NCI-H1092 treated with DMSO at 0.1 percent for 48 hours (cell line): Measurements from ENCODE around the gene CALN1.
"Not testable (repeated sequence)": the region's sequence is repeated elsewhere in the genome, so short reads cannot be mapped to it uniquely, and the experiment has no call there.

ENCODE experiments used
- DNase-seq: peaks from one replicate; lab custom pipeline; 2025; lab: John Stamatoyannopoulos, UW

The CALN1 gene

DNA sequence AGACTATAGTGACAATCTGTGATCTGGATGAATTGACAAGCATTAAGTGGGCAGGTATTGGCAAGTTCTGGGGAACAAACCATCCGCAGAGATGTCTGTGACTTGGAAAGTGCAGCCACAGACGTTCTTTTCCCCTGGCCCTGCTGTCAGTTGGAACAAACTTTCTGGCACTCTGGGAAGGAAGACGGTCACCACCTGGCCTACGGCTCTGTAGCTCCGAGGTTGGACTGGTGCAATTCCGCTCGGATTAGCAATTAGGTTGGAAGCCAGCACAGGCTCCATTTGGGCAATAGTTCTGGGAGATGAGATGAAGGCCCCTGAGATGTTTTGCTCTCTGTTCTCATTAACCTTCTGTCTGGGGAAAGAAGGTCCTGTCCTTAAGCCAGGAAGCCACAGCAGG is 437.5 kb downstream of the CALN1 start:
- no peak for DNase-seq

DNA sequence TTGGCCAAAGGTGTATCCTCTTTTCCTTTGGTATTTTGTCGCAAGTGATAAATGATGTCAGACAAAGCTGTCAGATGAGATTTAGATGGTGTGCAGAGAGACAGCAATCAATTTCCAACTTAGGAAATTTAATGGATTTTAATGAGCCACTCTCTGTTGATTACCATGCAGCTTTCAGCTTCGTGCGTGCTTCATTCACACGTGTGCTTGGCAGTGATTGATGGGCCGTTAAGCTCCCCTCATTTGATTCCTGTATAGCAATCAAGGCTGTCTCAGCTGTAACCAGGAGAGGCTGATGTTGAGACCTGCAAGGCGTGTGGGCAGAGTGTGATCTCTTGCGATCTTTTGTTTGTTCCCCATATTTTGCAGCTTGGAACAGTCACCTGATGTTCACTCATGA is 439.6 kb downstream of the CALN1 start:
- no peak for DNase-seq

DNA sequence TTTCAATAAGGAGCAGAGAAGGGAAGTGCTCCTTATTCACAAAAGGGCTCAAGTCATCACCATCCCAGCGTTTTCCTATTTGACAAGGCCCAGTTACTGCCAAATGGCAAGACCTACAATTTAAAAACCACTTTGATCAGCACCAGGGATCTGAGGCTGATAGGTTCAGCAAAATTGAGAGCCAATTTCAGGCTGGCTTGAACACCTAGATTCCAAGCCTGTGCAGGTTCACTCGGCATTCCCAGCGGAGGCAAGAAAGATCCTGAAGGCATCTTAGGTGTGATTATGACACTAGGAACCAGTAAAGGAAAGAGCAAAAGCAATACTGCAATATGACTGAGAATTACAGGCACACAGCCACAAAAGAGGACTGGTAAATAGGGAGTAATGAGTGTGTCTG is 441.4 kb downstream of the CALN1 start:
- DNase-seq = no peak

DNA sequence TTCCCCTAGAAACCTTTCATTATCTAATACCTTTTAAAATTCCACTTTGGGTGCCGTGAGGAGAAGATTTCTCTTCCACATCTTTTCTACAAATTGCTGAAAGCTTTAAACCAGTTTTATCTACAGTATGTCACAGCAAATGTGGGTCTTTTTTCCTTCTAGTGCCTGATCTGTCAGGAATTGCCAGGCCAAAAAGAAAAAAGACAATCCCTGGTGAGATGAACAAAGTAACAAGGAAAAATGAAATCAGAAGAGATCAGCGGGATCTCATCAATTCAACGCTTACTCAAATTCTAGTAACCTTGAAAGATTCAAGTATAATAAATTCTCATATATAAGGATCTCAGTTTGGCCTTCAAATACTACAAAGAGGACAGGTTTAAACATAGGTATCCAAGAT is 449.5 kb downstream of the CALN1 start:
- no peak for DNase-seq

DNA sequence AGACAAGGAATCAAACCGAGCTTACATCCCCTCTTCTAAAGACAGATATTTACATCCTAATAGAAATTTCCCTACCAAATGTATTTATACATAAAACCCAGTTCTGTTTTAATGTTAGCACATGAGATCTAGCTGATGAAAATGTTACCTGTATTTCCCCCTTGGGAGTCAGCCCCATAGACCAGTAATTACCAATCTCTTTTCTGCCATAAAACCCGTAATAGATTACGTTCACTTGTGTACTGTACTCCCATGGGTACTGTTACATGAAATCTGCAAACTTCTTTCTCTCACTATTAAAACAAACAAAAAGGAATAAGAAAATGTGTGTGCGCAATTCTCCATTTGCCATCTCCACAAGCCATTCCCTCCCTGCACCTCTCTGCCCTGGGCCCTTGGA is 450.9 kb downstream of the CALN1 start:
- DNase-seq = no peak

DNA sequence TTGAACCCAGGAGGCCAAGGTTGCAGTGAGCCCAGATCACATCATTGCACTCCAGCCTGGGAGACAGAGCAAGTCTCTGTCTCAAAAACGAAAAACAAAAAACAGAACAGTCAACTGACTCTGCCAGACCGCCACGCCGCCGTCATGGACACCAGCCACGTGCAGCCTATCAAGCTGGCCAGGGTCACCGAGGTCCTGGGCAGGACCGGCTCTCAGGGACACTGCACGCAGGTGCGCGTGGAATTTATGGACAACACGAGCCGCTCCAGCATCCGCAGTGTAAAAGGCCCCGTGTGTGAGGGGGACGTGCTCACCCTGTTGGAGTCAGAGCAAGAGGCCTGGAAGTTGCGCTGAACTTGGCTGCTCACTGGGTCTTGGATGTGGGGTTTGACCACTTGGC is 470.0 kb downstream of the CALN1 start:
- DNase-seq = no peak

DNA sequence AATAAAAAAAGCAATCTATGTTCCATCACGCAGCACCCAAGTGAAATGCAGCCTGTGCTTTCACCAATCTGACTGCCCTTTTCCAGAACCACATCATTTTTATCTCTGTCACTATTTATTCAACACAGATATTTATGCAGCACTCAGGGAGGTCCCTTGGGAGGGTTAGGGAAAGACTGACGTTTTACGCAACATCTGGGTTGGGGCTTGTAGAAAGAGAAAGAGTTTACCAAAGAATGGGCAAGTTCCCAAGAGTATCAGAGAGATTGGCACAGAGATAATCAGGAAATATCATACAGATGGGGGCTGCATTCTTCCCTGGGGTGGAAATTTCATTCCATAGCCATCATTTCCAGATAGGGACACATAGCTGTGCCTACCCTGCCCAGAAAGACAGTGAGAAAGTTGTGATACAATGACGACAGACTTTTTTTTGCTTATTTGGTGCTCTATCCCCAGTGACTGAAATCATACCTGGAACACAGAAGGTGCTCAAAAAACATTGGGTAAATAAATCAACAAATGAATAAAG is 474.2 kb downstream of the CALN1 start:
- no peak for DNase-seq

DNA sequence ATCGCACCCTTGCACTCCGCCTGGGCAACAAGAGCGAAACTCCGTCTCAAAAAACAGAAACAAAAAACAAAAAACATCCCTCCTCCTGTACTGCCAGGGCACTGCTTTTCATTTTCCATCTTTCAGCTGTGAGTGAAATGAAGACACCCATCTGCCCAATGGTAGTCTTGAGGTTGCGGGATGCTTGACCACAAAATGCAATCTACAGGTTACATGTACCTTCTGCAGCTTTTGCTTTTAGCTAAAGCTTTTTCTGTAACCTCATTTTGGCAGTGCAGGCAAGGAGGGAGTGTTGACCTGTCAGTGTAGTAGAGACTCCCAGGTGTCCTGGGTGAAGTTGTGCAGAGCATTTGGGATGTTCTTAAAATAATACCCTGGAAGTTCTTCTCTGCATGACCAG is 476.5 kb downstream of the CALN1 start:
- no peak for DNase-seq

DNA sequence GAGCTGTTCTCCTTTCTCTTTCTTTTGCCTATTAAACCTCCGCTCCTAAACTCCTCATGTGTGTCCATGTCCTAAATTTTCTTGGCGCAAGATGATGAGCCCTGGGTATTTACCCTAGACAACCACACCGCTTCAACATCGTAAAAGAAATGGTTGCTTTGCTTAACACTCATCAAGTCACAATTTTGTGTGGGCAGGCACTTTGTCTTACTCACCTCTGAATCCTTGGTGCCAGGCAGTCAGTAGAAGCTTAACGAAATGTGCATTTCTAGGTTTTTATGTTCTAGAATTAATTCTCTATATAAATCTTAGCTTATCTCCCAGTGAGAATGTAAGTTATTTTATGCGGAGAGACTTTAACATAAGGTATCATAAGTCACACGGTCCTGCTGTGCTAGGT is 478.7 kb downstream of the CALN1 start:
- no peak for DNase-seq

DNA sequence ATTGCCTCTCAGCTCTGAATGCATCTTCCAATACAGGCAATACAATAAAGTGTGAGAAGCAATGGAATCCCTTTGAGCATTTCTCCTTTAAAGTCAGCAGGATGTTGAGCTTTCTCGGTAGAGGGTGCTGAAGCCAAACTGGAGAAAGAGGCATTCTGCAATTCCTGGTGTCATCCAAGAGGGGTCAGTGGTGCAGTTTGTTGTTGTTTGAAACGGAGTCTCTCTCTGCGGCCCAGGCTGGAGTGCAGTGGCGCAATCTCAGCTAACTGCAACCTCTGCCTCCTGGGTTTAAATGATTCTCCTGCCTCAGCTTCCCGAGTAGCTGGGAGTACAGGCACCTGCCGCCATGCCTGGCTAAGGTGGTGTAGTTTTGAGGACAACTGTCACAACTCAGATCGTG is 486.5 kb downstream of the CALN1 start:
- no peak for DNase-seq

DNA sequence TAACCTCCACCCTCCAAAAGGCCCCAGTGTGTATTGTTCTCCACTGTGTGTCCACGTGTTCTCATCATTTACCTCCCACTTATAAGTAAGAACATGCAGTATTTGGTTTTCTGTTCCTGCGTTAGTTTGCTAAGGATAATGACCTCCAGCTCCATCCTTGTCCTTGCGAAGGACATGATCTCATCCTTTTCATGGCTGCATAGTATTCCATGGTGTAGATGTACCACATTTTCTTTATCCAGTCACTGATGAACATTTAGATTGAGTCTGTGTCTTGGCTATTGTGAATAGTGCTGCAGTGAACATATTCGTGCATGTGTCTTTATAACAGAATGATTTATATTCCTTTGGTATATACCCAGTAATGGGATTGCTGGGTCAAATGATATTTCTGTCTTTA is 497.9 kb downstream of the CALN1 start:
- DNase-seq = not testable (repeated sequence)

DNA sequence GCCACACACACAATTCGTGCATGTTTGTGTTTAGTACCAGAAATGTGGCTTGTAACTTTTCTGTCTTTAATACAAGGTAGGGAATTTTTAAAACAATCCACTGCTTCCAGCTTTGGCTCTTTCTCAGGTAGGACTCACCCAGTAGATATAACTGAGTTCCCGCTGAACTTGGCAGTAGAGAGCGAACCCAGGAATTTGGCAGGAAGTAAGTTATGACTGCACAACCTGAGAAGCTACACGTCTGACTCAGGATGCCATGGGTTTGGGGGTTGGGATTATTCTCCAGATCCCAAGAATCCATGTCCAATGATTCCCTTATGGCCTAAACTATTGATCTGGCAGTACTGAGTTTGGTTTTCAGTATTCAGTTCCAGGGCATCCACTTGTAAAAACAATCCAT is 499.7 kb downstream of the CALN1 start:
- DNase-seq = no peak

DNA sequence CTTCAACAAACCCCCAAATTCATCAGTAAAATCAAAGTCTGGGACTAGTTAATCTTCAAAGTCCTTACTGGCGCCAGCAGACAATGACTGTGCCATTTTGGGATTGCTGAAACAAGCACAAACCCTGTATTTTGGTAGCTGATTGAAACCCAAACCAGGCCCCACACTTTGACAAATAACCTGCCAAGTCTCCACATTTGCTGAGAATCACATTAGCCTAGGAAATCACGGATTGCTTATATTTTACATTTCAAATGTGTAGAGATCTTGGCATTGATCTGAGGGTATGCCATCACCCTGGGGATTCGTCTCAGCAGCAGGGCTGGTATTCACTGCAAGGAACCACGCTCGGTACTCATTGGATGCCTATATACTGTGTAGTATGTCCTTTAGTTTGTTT is 501.1 kb downstream of the CALN1 start:
- DNase-seq = no peak

DNA sequence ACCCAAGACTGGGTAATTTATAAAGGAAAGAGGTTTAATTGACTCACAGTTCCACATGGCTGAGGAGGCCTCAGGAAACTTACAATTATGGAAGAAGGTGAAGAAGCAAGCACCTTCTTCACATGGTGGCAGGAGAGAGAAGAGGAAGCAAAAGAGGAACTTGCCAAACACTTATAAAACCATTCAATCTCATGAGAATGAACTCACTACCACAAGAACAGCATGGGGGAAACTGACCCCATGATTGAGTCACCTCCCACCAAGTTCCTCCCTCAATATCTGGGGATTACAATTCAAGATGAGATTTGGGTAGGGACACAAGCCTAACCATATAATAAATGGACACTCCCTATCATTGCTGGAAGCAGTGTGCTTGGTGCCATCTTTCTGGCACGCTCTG is 506.3 kb downstream of the CALN1 start:
- DNase-seq = no peak

DNA sequence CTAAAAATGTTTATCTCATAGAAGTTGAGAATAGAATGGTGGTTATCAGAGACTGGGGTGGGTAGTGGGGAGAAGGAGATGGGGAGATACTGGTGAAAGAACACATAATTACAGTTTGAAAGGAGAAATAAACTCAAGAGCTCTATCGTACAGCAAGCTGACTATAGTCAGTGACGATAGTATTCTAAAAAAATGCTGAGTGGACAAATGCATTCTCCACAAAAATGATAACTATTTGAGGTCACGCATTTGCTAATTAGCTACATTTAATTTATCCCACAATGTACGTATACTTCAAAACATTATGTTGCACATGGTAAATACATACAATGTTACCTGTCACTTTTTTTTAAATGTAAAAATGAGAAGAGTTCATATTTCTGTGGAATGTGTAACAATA is 507.7 kb downstream of the CALN1 start:
- DNase-seq = no peak

DNA sequence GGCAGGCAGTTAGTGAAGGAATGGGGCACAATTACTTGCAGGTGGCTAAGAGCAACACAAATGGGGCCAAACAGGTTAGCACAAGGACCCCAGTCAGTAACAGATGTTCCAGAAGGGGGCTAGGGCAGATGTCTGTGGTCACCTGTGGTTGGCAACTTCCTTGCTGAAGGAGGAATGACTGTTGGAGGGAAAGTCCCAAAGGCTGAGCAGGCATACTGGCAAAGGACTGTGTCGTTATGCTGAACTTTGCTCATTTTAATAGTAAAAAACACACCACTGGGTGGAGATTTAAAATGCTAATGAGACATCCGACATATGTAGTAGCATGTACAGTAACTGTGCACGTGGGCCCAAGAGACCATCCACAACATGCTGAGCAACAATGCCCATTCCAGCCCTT is 511.6 kb downstream of the CALN1 start:
- no peak for DNase-seq

DNA sequence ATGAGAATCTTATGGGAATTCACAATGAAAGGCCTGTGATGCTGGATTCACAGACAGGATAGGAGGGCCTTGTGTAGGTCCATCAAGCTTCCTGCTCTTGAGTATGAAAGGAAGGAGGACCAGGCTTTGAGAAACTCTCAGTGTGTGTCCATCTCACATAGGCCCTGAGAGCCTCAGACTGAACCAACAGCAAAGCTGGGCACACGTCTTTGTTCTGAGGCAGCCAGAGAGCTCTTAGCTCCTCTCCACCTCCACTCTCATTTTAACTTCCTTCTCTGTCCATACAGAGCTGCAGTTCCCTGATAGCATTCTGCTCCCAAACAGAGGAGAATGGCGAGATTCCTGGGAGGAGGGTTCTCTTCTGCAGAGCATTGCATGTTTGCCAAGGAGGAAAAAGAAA is 515.6 kb downstream of the CALN1 start:
- no peak for DNase-seq

DNA sequence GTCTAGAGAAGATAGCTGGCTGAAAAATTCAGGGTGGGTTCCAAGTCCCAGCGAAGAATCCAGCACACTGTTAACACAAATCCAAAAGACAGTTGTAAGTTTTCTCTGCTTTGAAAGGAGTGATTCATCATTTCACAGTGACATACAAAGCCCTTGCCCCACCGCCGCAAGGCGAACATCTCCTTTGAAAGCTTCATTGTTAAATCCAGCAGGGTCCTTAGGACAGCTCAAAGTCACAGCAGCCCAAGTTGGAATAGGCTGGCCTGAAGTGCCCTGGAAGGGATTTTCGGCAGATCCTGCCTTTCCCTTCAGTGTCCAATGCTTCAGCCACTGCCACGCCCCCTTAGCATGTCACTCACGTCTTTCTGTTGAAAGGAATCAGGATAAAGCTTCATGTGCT is 526.1 kb downstream of the CALN1 start:
- DNase-seq = no peak

DNA sequence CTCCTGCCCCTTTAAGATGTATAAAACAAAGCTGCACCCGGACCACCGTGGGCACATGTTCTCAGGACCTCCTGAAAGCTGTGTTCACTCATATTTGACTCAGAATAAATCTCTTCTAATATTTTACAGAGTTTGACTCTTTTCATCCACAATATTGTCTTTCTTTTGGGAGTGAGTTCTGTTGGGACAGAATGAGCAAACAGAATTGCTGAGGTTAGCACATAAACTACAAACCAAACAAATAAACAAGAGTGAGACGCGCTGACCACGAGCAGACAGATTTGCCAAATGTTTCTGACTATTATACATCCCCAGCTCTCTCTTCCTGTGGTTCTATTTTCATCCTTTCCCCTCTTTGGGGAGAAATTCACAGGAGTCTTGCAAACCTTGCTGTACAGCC is 526.7 kb downstream of the CALN1 start:
- no peak for DNase-seq

DNA sequence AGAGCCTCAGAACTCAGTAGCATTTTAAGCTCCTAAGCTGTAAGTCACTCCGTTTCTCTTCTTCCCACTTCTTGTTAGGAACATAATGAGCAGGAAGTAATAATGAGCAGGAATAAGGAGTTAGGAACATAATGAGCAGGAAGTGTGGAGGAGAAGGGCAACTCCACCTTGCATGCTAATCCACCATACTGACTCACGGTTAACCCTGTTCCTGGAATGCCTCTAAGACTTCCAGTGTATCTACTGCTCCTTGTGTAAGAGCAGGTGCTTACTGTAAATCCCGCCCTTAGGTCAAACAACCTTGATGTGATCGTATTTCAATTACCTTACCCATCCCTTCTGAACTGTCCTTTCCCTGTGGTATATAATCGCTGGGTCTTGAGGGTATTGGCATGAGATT is 528.7 kb downstream of the CALN1 start:
- no peak for DNase-seq

DNA sequence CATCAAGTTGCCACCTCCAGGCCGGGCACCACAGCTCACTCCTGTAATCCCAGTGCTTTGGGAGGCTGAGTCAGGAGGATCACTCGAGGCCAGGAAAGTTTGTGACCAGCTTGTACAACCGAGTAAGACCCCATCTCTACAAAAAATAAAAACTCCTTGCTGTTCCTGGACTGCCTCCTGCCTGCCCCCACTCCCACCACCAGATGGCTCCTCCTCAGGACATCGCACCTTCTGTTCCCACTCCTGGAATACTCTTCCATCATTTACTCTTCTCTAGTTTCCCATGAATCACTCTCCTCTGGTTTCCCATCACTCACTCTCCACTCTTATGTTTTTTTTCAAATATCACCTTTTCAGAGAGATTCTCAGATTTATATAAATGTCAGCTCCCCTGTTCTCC is 540.7 kb downstream of the CALN1 start:
- DNase-seq = no peak

DNA sequence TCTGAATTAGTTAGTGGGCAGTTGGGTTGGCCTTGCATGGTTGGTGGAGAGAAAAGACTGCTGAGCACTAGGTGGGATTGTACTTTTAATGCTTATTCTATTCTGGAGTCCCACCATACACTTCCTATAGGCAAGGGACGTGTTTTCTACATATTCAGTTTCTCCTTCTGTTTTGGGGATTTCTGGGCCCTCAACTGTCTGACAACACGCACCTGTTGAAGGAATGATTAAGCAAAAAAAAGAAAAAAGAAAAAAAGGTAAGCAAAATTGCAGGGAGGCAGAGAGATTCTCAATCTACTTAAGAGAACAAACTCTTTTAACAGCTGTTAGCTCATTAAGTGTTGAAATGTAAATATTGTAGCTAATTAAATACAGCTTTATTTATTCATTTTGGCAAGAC is 541.3 kb downstream of the CALN1 start:
- DNase-seq = no peak

DNA sequence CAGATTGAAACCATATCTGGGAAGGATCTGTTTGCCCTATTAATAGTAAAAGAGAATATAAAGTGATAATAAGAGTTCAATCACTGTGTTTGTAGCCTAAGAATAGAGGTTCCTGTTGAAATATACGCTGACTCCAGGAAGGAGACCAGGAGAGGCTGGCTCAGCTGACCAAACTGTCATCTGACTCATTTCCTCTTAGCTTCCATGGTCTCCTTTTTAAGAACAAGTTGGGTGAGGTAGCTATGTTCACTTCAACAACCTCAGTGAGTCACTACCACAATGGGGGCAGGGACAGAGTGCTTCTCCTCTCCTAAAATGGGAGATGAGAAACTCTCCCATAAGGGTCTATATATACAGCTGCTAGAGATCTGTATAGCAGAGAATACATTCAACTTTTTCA is 543.3 kb downstream of the CALN1 start:
- no peak for DNase-seq

DNA sequence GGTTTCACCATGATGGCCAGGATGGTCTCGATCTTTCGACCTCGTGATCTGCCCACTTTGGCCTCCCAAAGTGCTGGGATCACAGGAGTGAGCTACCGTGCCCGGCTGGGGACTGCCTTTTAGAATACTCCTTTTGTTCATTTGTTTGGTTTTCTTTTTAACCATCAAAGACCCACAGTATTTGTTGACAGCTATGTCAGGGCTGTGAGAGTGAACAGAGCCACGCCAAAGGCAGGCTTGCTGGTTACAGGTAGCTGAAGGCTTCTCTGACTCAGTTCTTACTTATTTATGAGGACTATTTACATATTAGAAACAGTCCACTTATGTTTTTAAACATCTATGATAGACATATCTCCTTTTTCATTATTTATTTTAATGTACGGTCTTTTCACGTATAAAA is 544.5 kb downstream of the CALN1 start:
- DNase-seq = no peak

DNA sequence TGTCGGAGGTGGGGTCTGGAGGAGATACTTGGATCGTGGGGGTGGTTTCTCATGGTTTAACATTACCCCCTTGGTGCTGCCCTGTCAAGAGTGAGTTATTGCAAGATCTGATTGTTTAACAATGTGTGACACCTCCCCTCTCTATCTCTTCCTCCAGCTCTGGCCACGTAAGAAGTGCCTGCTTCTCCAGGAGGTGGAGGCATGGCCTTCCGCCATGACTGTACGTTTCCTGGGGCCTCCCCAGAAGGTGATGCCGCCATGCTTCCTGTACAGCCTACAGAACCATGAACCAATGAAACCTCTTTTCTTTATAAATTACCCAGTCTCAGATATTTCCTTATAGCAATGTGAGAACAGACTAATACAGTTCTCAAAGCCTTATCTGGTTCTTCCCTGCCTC is 547.0 kb downstream of the CALN1 start:
- no peak for DNase-seq
